Mesenchymal stem cell (in vitro differentiated cells and primary cell): Measurements from ENCODE around the gene CLTB.

Experiments
- DNase-seq: peaks from one replicate; pipeline ENCODE4 v3.0.0-alpha.2; 2013
- H2AFZ ChIP-seq: one replicate; pipeline ENCODE4 v1.6.1; 2013; ENCODE audit warnings: low read depth, mild to moderate bottlenecking, control low read depth, inconsistent platforms, low read length, moderate library complexity
- H2AK5ac ChIP-seq: 2 replicates; pipeline ENCODE4 v1.6.1; 2013; ENCODE audit warnings: low read length, moderate library complexity, mild to moderate bottlenecking, inconsistent platforms; ENCODE audit not compliant: severe bottlenecking
- H2BK120ac ChIP-seq: one replicate; pipeline ENCODE4 v1.6.1; 2013; ENCODE audit warnings: low read depth, mild to moderate bottlenecking, inconsistent platforms, low read length, moderate library complexity
- H2BK12ac ChIP-seq, 2 experiments: one replicate each; pipeline ENCODE4 v1.6.1; 2013; ENCODE audit warnings: inconsistent platforms in 2 of 2, low read length in 2 of 2, mild to moderate bottlenecking in 2 of 2, moderate library complexity in 2 of 2, control low read depth in 1 of 2
- H2BK15ac ChIP-seq: one replicate; pipeline ENCODE4 v1.6.1; 2013; ENCODE audit warnings: mild to moderate bottlenecking, low read depth, inconsistent platforms; ENCODE audit not compliant: poor library complexity, severe bottlenecking
- H2BK5ac ChIP-seq: 2 replicates; pipeline ENCODE4 v1.6.1; 2013; ENCODE audit warnings: low read depth, mild to moderate bottlenecking, low read length, control low read depth, inconsistent platforms; ENCODE audit not compliant: poor library complexity, severe bottlenecking
- H3K14ac ChIP-seq, 2 experiments: one replicate each; pipeline ENCODE4 v1.6.1; 2013; ENCODE audit warnings: inconsistent platforms in 2 of 2, low read length in 2 of 2, control low read depth in 1 of 2, mild to moderate bottlenecking in 1 of 2, moderate library complexity in 1 of 2
- H3K18ac ChIP-seq, 2 experiments: one replicate each; pipeline ENCODE4 v1.6.1; 2013; ENCODE audit warnings: inconsistent platforms in 2 of 2, low read length in 2 of 2, control low read depth in 1 of 2, low read depth in 1 of 2, mild to moderate bottlenecking in 1 of 2
- H3K23ac ChIP-seq, 2 experiments: one replicate each; pipeline ENCODE4 v1.6.1; 2013; ENCODE audit warnings: inconsistent platforms in 2 of 2, low read length in 2 of 2, mild to moderate bottlenecking in 2 of 2, moderate library complexity in 2 of 2, control low read depth in 1 of 2
- H3K27ac ChIP-seq: 2 replicates; pipeline ENCODE4 v1.5.1; 2013; ENCODE audit warnings: mild to moderate bottlenecking, moderate library complexity, low read length, control low read depth, inconsistent platforms; ENCODE audit not compliant: poor library complexity, severe bottlenecking
- H3K27me3 ChIP-seq, 2 experiments: 2 replicates each; pipeline versions ENCODE4 v1.6.1 to v1.7.0; 2013; ENCODE audit warnings: low read length in 2 of 2, mild to moderate bottlenecking in 2 of 2, moderate library complexity in 2 of 2, control low read depth in 1 of 2, inconsistent platforms in 1 of 2; ENCODE audit not compliant: control insufficient read depth in 1 of 2, insufficient read depth in 1 of 2
- H3K36me3 ChIP-seq, 2 experiments: 2 replicates each; pipeline versions ENCODE4 v1.6.1 to v1.7.0; 2013; ENCODE audit warnings: low read length in 2 of 2, control low read depth in 1 of 2, inconsistent platforms in 1 of 2, low read depth in 1 of 2, mild to moderate bottlenecking in 1 of 2; ENCODE audit not compliant: insufficient read depth in 2 of 2, control insufficient read depth in 1 of 2
- H3K4ac ChIP-seq, 2 experiments: one replicate each; pipeline ENCODE4 v1.6.1; 2013; ENCODE audit warnings: inconsistent platforms in 2 of 2, low read length in 2 of 2, mild to moderate bottlenecking in 2 of 2, moderate library complexity in 2 of 2, control low read depth in 1 of 2, low read depth in 1 of 2
- H3K4me1 ChIP-seq: 2 replicates; pipeline ENCODE4 v1.6.1; 2013; ENCODE audit warnings: low read depth, low read length, control low read depth; ENCODE audit not compliant: control insufficient read depth, insufficient read depth
- H3K4me2 ChIP-seq: 2 replicates; pipeline ENCODE4 v1.6.1; 2013; ENCODE audit warnings: low read length, mild to moderate bottlenecking, inconsistent platforms; ENCODE audit not compliant: poor library complexity, severe bottlenecking
- H3K4me3 ChIP-seq, 2 experiments: 2 replicates each; pipeline versions ENCODE4 v1.5.1 to v1.7.0; 2013; ENCODE audit warnings: low read length in 2 of 2, mild to moderate bottlenecking in 2 of 2, control low read depth in 1 of 2, low read depth in 1 of 2; ENCODE audit not compliant: insufficient read depth in 1 of 2
- H3K79me1 ChIP-seq: replicated peaks from 2 replicates; pipeline ENCODE4 v1.6.1; 2013; ENCODE audit warnings: mild to moderate bottlenecking, control low read depth, low read length, inconsistent platforms; ENCODE audit not compliant: poor library complexity, severe bottlenecking
- H3K9ac ChIP-seq: 2 replicates; pipeline ENCODE4 v1.7.0; 2013; ENCODE audit warnings: mild to moderate bottlenecking, low read length, moderate library complexity
- H3K9me3 ChIP-seq: 2 replicates; pipeline ENCODE4 v1.7.0; 2013; ENCODE audit warnings: mild to moderate bottlenecking, low read length; ENCODE audit not compliant: control insufficient read depth
- H4K8ac ChIP-seq: one replicate; pipeline ENCODE4 v1.6.1; 2013; ENCODE audit warnings: inconsistent platforms, mild to moderate bottlenecking, low read length, moderate library complexity
- H4K91ac ChIP-seq: one replicate; pipeline ENCODE4 v1.6.1; 2013; ENCODE audit warnings: mild to moderate bottlenecking, low read length, inconsistent platforms
- WGBS: methylation state at CpG from one replicate; pipeline ENCODE4 v1.1.7; 2013; ENCODE audit warnings: mixed read lengths; 5-methylcytosine and 5-hydroxymethylcytosine counted together

Gene CLTB

GRCh38 chr5:176412517-176413254 is 3.7 kb downstream of the CLTB start:
- H3K4me2 ChIP-seq, result no peak overlapping the region
- H3K79me1 ChIP-seq, result peaks cover 35% of the 10 kb centered on the region
- H2BK12ac ChIP-seq, result no peak overlapping the region
- no peak overlapping the region for H2BK5ac ChIP-seq
- H2AK5ac ChIP-seq, result no peak overlapping the region
- no peak for DNase-seq
- no peak overlapping the region for H4K8ac ChIP-seq
- H2BK15ac ChIP-seq, result no peak overlapping the region
- peak overlapping the region in 1 of 2 experiments; percentile 5 for H3K4me3 ChIP-seq
- H3K23ac ChIP-seq, result no peak overlapping the region
- H3K9me3 ChIP-seq, result no peaks in the 10 kb centered on the region
- peak overlapping the region in 1 of 2 experiments; percentile 40 for H3K4ac ChIP-seq
- no peak overlapping the region for H2BK120ac ChIP-seq
- H3K36me3 ChIP-seq, result peaks cover 10 to 15% of the 10 kb centered on the region in 2 experiments
- WGBS, result 94% methylated on average over 10 of the region's 10 CpGs
- no peaks in the 10 kb centered on the region for H3K27me3 ChIP-seq
- no peak overlapping the region for H3K14ac ChIP-seq
- H4K91ac ChIP-seq, result no peak overlapping the region
- no peak overlapping the region for H3K18ac ChIP-seq
- H3K9ac ChIP-seq, result peak overlapping the region; percentile 2
- no peak overlapping the region for H2AFZ ChIP-seq
- peaks cover 32% of the 10 kb centered on the region for H3K4me1 ChIP-seq
- no peak overlapping the region for H3K27ac ChIP-seq

- Histone ChIP-seq H2BK120ac (no peak overlapping the region), H3K23ac (no peak overlapping the region), H2BK12ac (no peak overlapping the region), H2BK15ac (no peak overlapping the region), H3K27me3 (no peaks in the 10 kb centered on the region), H3K27ac (no peak overlapping the region), H2AK5ac (no peak overlapping the region), H3K4me3 (no peak overlapping the region), H3K36me3 (peaks cover 25 to 35% of the 10 kb centered on the region in 2 experiments), H3K4me1 (peaks cover 25% of the 10 kb centered on the region), H3K4me2 (no peak overlapping the region), H3K9me3 (no peaks in the 10 kb centered on the region), H4K8ac (no peak overlapping the region), H3K14ac (no peak overlapping the region), H4K91ac (no peak overlapping the region), H3K9ac (no peak overlapping the region), H3K4ac (no peak overlapping the region), H3K18ac (no peak overlapping the region), H2BK5ac (no peak overlapping the region), H3K79me1 (peaks cover 38% of the 10 kb centered on the region), H2AFZ (no peak overlapping the region)
- no peak for DNase-seq
- WGBS, result 98% methylated on average over 5 of the region's 5 CpGs
These were observed 5.7 kb downstream of the CLTB start for GRCh38 chr5:176410486-176411180.

GRCh38 chr5:176409765-176410164 is 6.6 kb downstream of the CLTB start:
- Histone ChIP-seq H2BK12ac (no peak overlapping the region), H4K91ac (no peak overlapping the region), H3K4me2 (no peak overlapping the region), H3K27me3 (no peaks in the 10 kb centered on the region), H3K36me3 (peaks cover 28 to 39% of the 10 kb centered on the region in 2 experiments), H3K4me1 (peaks cover 20% of the 10 kb centered on the region), H3K27ac (no peak overlapping the region), H4K8ac (no peak overlapping the region), H3K4me3 (no peak overlapping the region), H3K79me1 (peaks cover 35% of the 10 kb centered on the region), H3K9me3 (no peaks in the 10 kb centered on the region), H2AK5ac (no peak overlapping the region), H2BK15ac (no peak overlapping the region), H3K9ac (no peak overlapping the region), H3K18ac (no peak overlapping the region), H3K4ac (no peak overlapping the region), H2AFZ (no peak overlapping the region), H3K23ac (no peak overlapping the region), H3K14ac (no peak overlapping the region), H2BK5ac (no peak overlapping the region), H2BK120ac (no peak overlapping the region)
- DNase-seq, result no peak
- 96% methylated on average over 4 of the region's 4 CpGs for WGBS

- Histone ChIP-seq H3K4me2 (no peak overlapping the region), H3K4me1 (peaks cover 12% of the 10 kb centered on the region), H4K8ac (no peak overlapping the region), H3K27me3 (no peaks in the 10 kb centered on the region), H3K14ac (no peak overlapping the region), H2BK120ac (no peak overlapping the region), H2BK15ac (no peak overlapping the region), H2BK12ac (no peak overlapping the region), H2BK5ac (no peak overlapping the region), H3K27ac (no peak overlapping the region), H4K91ac (no peak overlapping the region), H2AK5ac (no peak overlapping the region), H3K79me1 (peaks cover 33% of the 10 kb centered on the region), H3K18ac (no peak overlapping the region), H3K9me3 (no peaks in the 10 kb centered on the region), H3K4me3 (no peak overlapping the region), H2AFZ (no peak overlapping the region), H3K4ac (no peak overlapping the region), H3K36me3 (peaks cover 28 to 46% of the 10 kb centered on the region in 2 experiments), H3K23ac (no peak overlapping the region), H3K9ac (no peak overlapping the region)
- 86% methylated on average over 5 of the region's 5 CpGs for WGBS
- no peak for DNase-seq
These were observed 7.7 kb downstream of the CLTB start for GRCh38 chr5:176408590-176408989.
